OCI-LY3 (cell line): Measurements from ENCODE around the gene BTBD17.
A peak's percentile ranks its signal among the peaks of the same experiment; 100 is the strongest.

Experiments used
- H2AFZ ChIP-seq: fragments of 200-600, 300-600 bp; shearing (Covaris generic); 2 replicates; pipeline ENCODE4 v1.6.0; 2014; ENCODE audit warnings: antibody characterized with exemption, low read depth, low read length
- H3K27ac ChIP-seq: fragments of 200-600, 300-600 bp; sonication (generic); 2 replicates; pipeline ENCODE4 v1.5.1; 2014; ENCODE audit warnings: mild to moderate bottlenecking, low read length, moderate library complexity, mixed read lengths
- H3K27me3 ChIP-seq: fragments of 200-600, 300-600 bp; sonication (generic); 2 replicates; pipeline ENCODE4 v1.6.1; 2014; ENCODE audit warnings: low read depth, low read length, mixed read lengths
- H3K36me3 ChIP-seq: fragments of 200-600, 300-600 bp; sonication (generic); replicated peaks from 2 replicates; pipeline ENCODE3; 2014; ENCODE audit warnings: low read depth, low read length, mixed read lengths
- H3K4me1 ChIP-seq: fragments of 300-600, 200-600 bp; sonication (generic); 2 replicates; pipeline ENCODE4 v1.6.1; 2014; ENCODE audit warnings: low read length, mixed read lengths
- H3K4me2 ChIP-seq: fragments of 200-600, 300-600 bp; sonication (generic); 2 replicates; pipeline ENCODE4 v1.6.1; 2014; ENCODE audit warnings: low read length, mixed read lengths
- H3K4me3 ChIP-seq: fragments of 300-600, 200-600 bp; sonication (generic); 2 replicates; pipeline ENCODE4 v1.5.1; 2014; ENCODE audit warnings: antibody characterized with exemption, mild to moderate bottlenecking, low read length, moderate library complexity
- H3K79me2 ChIP-seq: fragments of 300-600, 200-600 bp; shearing (Covaris generic); 2 replicates; pipeline ENCODE4 v1.6.1; 2014; ENCODE audit warnings: mild to moderate bottlenecking, low read length, mixed read lengths
- H3K9ac ChIP-seq: fragments of 300-600, 200-600 bp; shearing (Covaris generic); 2 replicates; pipeline ENCODE4 v1.6.0; 2014; ENCODE audit warnings: mild to moderate bottlenecking, low read length, moderate library complexity
- H3K9me3 ChIP-seq: fragments of 200-600, 300-600 bp; shearing (Covaris generic); 2 replicates; pipeline ENCODE4 v1.6.1; 2014; ENCODE audit warnings: low read length, mixed read lengths; ENCODE audit not compliant: insufficient read depth
- H4K20me1 ChIP-seq: fragments of 200-600, 300-600 bp; sonication (generic); 2 replicates; pipeline ENCODE4 v1.6.1; 2016; ENCODE audit warnings: low read length, mixed read lengths; ENCODE audit not compliant: insufficient read depth
- CTCF ChIP-seq: fragments of 200-600, 300-600 bp; sonication (generic); IDR thresholded peaks from 2 replicates; pipeline ENCODE4 v1.5.1; 2014; ENCODE audit warnings: antibody characterized with exemption, low read length, low read depth
- EZH2phosphoT487 ChIP-seq: fragments of 200-600 bp; shearing (Covaris generic); IDR thresholded peaks from 2 replicates; pipeline ENCODE4 v1.6.1; 2018; ENCODE audit warnings: antibody characterized with exemption, mixed run types, low read depth

Gene BTBD17

GRCh38 chr17:74385201-74385600 is 23.5 kb upstream of the BTBD17 start:
- H3K4me2 ChIP-seq = no peak overlapping the region

GRCh38 chr17:74383141-74383540 is 21.5 kb upstream of the BTBD17 start:
- Histone ChIP-seq H4K20me1 (no peaks in the 10 kb centered on the region), H2AFZ (no peak overlapping the region), H3K4me2 (no peak overlapping the region), H3K4me3 (no peak overlapping the region), H3K9me3 (no peaks in the 10 kb centered on the region), H3K9ac (no peak overlapping the region), H3K36me3 (no peaks in the 10 kb centered on the region), H3K27ac (no peak overlapping the region), H3K79me2 (no peaks in the 10 kb centered on the region), H3K27me3 (no peaks in the 10 kb centered on the region), H3K4me1 (peaks cover 4% of the 10 kb centered on the region; the same call in 1 of the 2 replicates)
- TF ChIP-seq EZH2phosphoT487 (no peak), CTCF (no peak)

More at GRCh38 chr17:74385201-74385600, 23.5 kb upstream of the BTBD17 start:
- H3K27me3 ChIP-seq = no peaks in the 10 kb centered on the region
- no peaks in the 10 kb centered on the region for H3K9me3 ChIP-seq
- H3K9ac ChIP-seq = no peak overlapping the region
- no peaks in the 10 kb centered on the region for H3K4me1 ChIP-seq
- no peaks in the 10 kb centered on the region for H3K79me2 ChIP-seq
- no peaks in the 10 kb centered on the region for H3K36me3 ChIP-seq
- no peaks in the 10 kb centered on the region for H4K20me1 ChIP-seq
- no peak overlapping the region for H3K4me3 ChIP-seq
- no peak overlapping the region for H2AFZ ChIP-seq
- no peak for TF ChIP-seq CTCF
- no peak for TF ChIP-seq EZH2phosphoT487
- no peak overlapping the region for H3K27ac ChIP-seq

GRCh38 chr17:74380959-74381808 is 19.5 kb upstream of the BTBD17 start:
- Histone ChIP-seq H3K27me3 (0 out of 2 replicates have a peak, but pooled peaks cover 5% of the 10 kb centered on the region), H3K4me1 (peaks cover 4% of the 10 kb centered on the region; the same call in 1 of the 2 replicates), H2AFZ (no peak overlapping the region), H3K27ac (no peak overlapping the region), H3K9me3 (no peaks in the 10 kb centered on the region), H3K4me2 (no peak overlapping the region), H3K36me3 (no peaks in the 10 kb centered on the region), H3K79me2 (no peaks in the 10 kb centered on the region), H3K4me3 (no peak overlapping the region), H4K20me1 (no peaks in the 10 kb centered on the region), H3K9ac (no peak overlapping the region)
- TF ChIP-seq EZH2phosphoT487 (no peak), CTCF (no peak)

- Histone ChIP-seq H3K9me3 (no peaks in the 10 kb centered on the region), H3K4me1 (peaks cover 4% of the 10 kb centered on the region; the same call in 1 of the 2 replicates), H3K4me3 (no peak overlapping the region), H3K9ac (no peak overlapping the region), H3K36me3 (no peaks in the 10 kb centered on the region), H3K27ac (no peak overlapping the region), H3K4me2 (peak overlapping the region; percentile 54; the same call in 1 of the 2 replicates), H2AFZ (no peak overlapping the region), H4K20me1 (no peaks in the 10 kb centered on the region), H3K27me3 (0 out of 2 replicates have a peak, but pooled peaks cover 5% of the 10 kb centered on the region), H3K79me2 (no peaks in the 10 kb centered on the region)
- TF ChIP-seq EZH2phosphoT487 (no peak), CTCF (no peak)
Observed at GRCh38 chr17:74380086-74380958, 18.7 kb upstream of the BTBD17 start.
